IMR-90 (cell line): ENCODE measurements around the gene EPO. TPM values are rescaled to one million over a fixed set of nuclear protein-coding genes. Genes with fewer than 3 reads are reported as not detected.
A peak's percentile ranks its signal among the peaks of the same experiment; 100 is the strongest.

Experiments used
- ATAC-seq: fragments of 200-7000 bp; cut with Tn5 transposase; 2 replicates; pipeline ENCODE4 v1.9.1; 2020; ENCODE audit warnings: low read depth, mild to moderate bottlenecking, moderate library complexity
- BruUV-seq: library from RNA; stranded (reverse); fragments of 400-500 nt; replicated peaks from 2 replicates; lab custom pipeline; 2021; lab: Mats Ljungman, UMichigan
- CTCF ChIA-PET: fragments of 300-600 bp; formaldehyde crosslinking; extraction: SDS; loops from one replicate; lab custom pipeline; 2021; ENCODE audit warnings: antibody characterized with exemption; lab: Yijun Ruan, JAX
- POLR2A ChIA-PET: fragments of 300-600 bp; sonication (Branson Sonifier 250); formaldehyde crosslinking; loops from one replicate; lab custom pipeline; 2022; ENCODE audit warnings: antibody characterized with exemption; ENCODE audit not compliant: unreplicated experiment; lab: Charles Lee
- DNase-seq: peaks from one replicate; pipeline ENCODE4 v3.0.0; 2013
- H2AFZ ChIP-seq: replicated peaks from 2 replicates; pipeline ENCODE3; 2013; ENCODE audit warnings: low read length, mild to moderate bottlenecking; ENCODE audit not compliant: poor library complexity
- H2AK5ac ChIP-seq: 2 replicates; pipeline ENCODE4 v1.6.1; 2013; ENCODE audit warnings: low read depth, low read length, inconsistent platforms
- H2AK9ac ChIP-seq: replicated peaks from 2 replicates; pipeline ENCODE3; 2013; ENCODE audit warnings: mild to moderate bottlenecking, low read depth, low read length, moderate library complexity; ENCODE audit not compliant: poor library complexity
- H2BK120ac ChIP-seq: 2 replicates; pipeline ENCODE4 v1.6.1; 2013; ENCODE audit warnings: low read depth, low read length, inconsistent platforms
- H2BK15ac ChIP-seq: 3 replicates; pipeline ENCODE4 v1.6.1; 2013; ENCODE audit warnings: low read depth, low read length, inconsistent platforms
- H2BK20ac ChIP-seq: 2 replicates; pipeline ENCODE4 v1.6.1; 2013; ENCODE audit warnings: low read depth, mild to moderate bottlenecking, inconsistent platforms, low read length, moderate library complexity
- H2BK5ac ChIP-seq: 2 replicates; pipeline ENCODE4 v1.6.1; 2013; ENCODE audit warnings: mild to moderate bottlenecking, low read depth, low read length, inconsistent platforms; ENCODE audit not compliant: poor library complexity, severe bottlenecking
- H3K14ac ChIP-seq: replicated peaks from 2 replicates; pipeline ENCODE4 v1.6.1; 2013; ENCODE audit warnings: low read depth, low read length, inconsistent platforms
- H3K18ac ChIP-seq: 2 replicates; pipeline ENCODE4 v1.6.1; 2013; ENCODE audit warnings: low read depth, low read length, control low read depth
- H3K23ac ChIP-seq: 2 replicates; pipeline ENCODE4 v1.6.1; 2013; ENCODE audit warnings: low read depth, low read length, inconsistent platforms
- H3K27ac ChIP-seq: 2 replicates; pipeline ENCODE4 v1.5.1; 2013; ENCODE audit warnings: mild to moderate bottlenecking, control low read depth, low read length; ENCODE audit not compliant: insufficient read depth
- H3K27me3 ChIP-seq: 2 replicates; pipeline ENCODE4 v1.6.1; 2013; ENCODE audit warnings: low read length; ENCODE audit not compliant: control insufficient read depth, insufficient read depth
- H3K36me3 ChIP-seq: 2 replicates; pipeline ENCODE4 v1.6.1; 2013; ENCODE audit warnings: low read length, mixed read lengths; ENCODE audit not compliant: control insufficient read depth, insufficient read depth
- H3K4ac ChIP-seq: 2 replicates; pipeline ENCODE4 v1.6.1; 2013; ENCODE audit warnings: low read depth, low read length, inconsistent platforms
- H3K4me1 ChIP-seq: 2 replicates; pipeline ENCODE4 v1.6.1; 2013; ENCODE audit warnings: low read length, mixed read lengths; ENCODE audit not compliant: control insufficient read depth, insufficient read depth
- H3K4me2 ChIP-seq: 2 replicates; pipeline ENCODE4 v1.6.1; 2013; ENCODE audit warnings: low read depth, mild to moderate bottlenecking, control low read depth, low read length, moderate library complexity
- H3K4me3 ChIP-seq: 2 replicates; pipeline ENCODE4 v1.5.1; 2013; ENCODE audit warnings: low read depth, mild to moderate bottlenecking, control low read depth, low read length, moderate library complexity; ENCODE audit not compliant: insufficient read depth
- H3K56ac ChIP-seq: 2 replicates; pipeline ENCODE4 v1.6.1; 2013; ENCODE audit warnings: low read length, inconsistent platforms; ENCODE audit not compliant: insufficient read depth; ENCODE audit errors: extremely low read depth
- H3K79me1 ChIP-seq, 2 experiments: 2 replicates each; pipeline ENCODE4 v1.6.1; 2013; ENCODE audit warnings: low read length in 2 of 2, inconsistent platforms in 1 of 2, low read depth in 1 of 2
- H3K9ac ChIP-seq: 2 replicates; pipeline ENCODE4 v1.6.1; 2013; ENCODE audit warnings: low read depth, low read length, control low read depth
- H3K9me1 ChIP-seq: 2 replicates; pipeline ENCODE4 v1.6.1; 2013; ENCODE audit warnings: low read length, inconsistent platforms; ENCODE audit not compliant: insufficient read depth
- H3K9me3 ChIP-seq: 2 replicates; pipeline ENCODE4 v1.6.1; 2013; ENCODE audit warnings: low read length; ENCODE audit not compliant: control insufficient read depth, insufficient read depth
- H4K20me1 ChIP-seq: 2 replicates; pipeline ENCODE4 v1.6.1; 2013; ENCODE audit warnings: low read length, inconsistent platforms; ENCODE audit not compliant: insufficient read depth
- H4K5ac ChIP-seq: 2 replicates; pipeline ENCODE4 v1.6.1; 2013; ENCODE audit warnings: mild to moderate bottlenecking, low read depth, low read length, control low read depth
- H4K8ac ChIP-seq, 2 experiments: 2 replicates each; pipeline ENCODE4 v1.6.1; 2013; ENCODE audit warnings: low read depth in 2 of 2, low read length in 2 of 2, control low read depth in 1 of 2, inconsistent platforms in 1 of 2
- H4K91ac ChIP-seq: 2 replicates; pipeline ENCODE4 v1.6.1; 2013; ENCODE audit warnings: low read depth, low read length, inconsistent platforms; ENCODE audit not compliant: insufficient read depth
- BHLHE40 ChIP-seq: fragments of 150-350 bp; IDR thresholded peaks from 2 replicates; pipeline ENCODE4 v1.6.1; 2016; ENCODE audit warnings: mild to moderate bottlenecking, low read depth, low read length
- CHD1 ChIP-seq: IDR thresholded peaks from 2 replicates; pipeline ENCODE4 v1.6.1; 2012; ENCODE audit warnings: low read depth, low read length, improper control_type of control experiment
- CTCF ChIP-seq: conservative IDR thresholded peaks from 2 replicates; pipeline ENCODE4 v1.5.1; 2012; ENCODE audit warnings: mild to moderate bottlenecking, low read depth, low read length, improper control_type of control experiment
- FOS ChIP-seq: fragments of 150-350 bp; IDR thresholded peaks from 2 replicates; pipeline ENCODE4 v1.6.1; 2016; ENCODE audit warnings: low read depth, low read length
- MAFK ChIP-seq: IDR thresholded peaks from 2 replicates; pipeline ENCODE4 v1.6.1; 2012; ENCODE audit warnings: low read depth, low read length, improper control_type of control experiment
- MAZ ChIP-seq: IDR thresholded peaks from 2 replicates; pipeline ENCODE4 v1.6.1; 2012; ENCODE audit warnings: low read depth, mild to moderate bottlenecking, low read length, improper control_type of control experiment, moderate library complexity, borderline replicate concordance
- NFE2L2 ChIP-seq: fragments of 150-350 bp; IDR thresholded peaks from 2 replicates; pipeline ENCODE4 v1.6.1; 2016; ENCODE audit warnings: low read depth, mild to moderate bottlenecking, low read length
- POLR2A ChIP-seq: IDR thresholded peaks from 2 replicates; pipeline ENCODE4 v1.6.1; 2012; ENCODE audit warnings: mild to moderate bottlenecking, low read depth, low read length
- RAD21 ChIP-seq: IDR thresholded peaks from 2 replicates; pipeline ENCODE4 v1.6.1; 2012; ENCODE audit warnings: low read length, improper control_type of control experiment
- RFX5 ChIP-seq: IDR thresholded peaks from 2 replicates; pipeline ENCODE4 v1.8.0; 2012; ENCODE audit warnings: low read depth, mild to moderate bottlenecking, low read length, moderate library complexity
- SMC3 ChIP-seq: fragments of 150-350 bp; IDR thresholded peaks from 2 replicates; pipeline ENCODE4 v1.6.1; 2016; ENCODE audit warnings: low read depth, mild to moderate bottlenecking, antibody characterized with exemption, low read length, moderate library complexity
- WGBS, 2 experiments: methylation state at CpG; one replicate each; pipeline versions ENCODE4 v1.1.5 to v1.1.7; 2013; ENCODE audit warnings: missing lambda C conversion rate in 2 of 2; ENCODE audit not compliant: insufficient read length in 1 of 2; ENCODE audit errors: extremely low coverage in 2 of 2; 5-methylcytosine and 5-hydroxymethylcytosine counted together
- dilution Hi-C: fragments of 300-500 bp; cut with HindIII; formaldehyde crosslinking; loops from one replicate; pipeline ENCODE4 v1.14.3; 2018; ENCODE audit warnings: low sequenced_read_pairs; ENCODE audit not compliant: unreplicated experiment
- in situ Hi-C: fragments of 300-500 bp; cut with MboI; formaldehyde crosslinking; loops from 3 replicates; pipeline ENCODE4 v1.14.3; 2019; ENCODE audit warnings: low sequenced_read_pairs, inconsistent platforms, mixed read lengths
- intact Hi-C: fragments of 100-400 bp; cut with micrococcal nuclease; formaldehyde crosslinking; loops from 2 replicates; pipeline ENCODE4 v1.10.0; 2022
- polyA plus RNA-seq, 3 experiments: library from polyadenylated mRNA; depleted of rRNA; stranded (reverse); fragments of >200 nt; gene quantifications; 2 replicates each; pipeline ENCODE4 v1.2.3, GENCODE V29; 2012; ENCODE audit warnings: low replicate concordance in 1 of 3
- total RNA-seq: library from RNA; depleted of rRNA; stranded (reverse); fragments of >200 nt; gene quantifications from 2 replicates; pipeline ENCODE4 v1.2.3, GENCODE V29; 2012
- TF ChIP-seq, protein P1 (sequence below): fragments of 150-350 bp; IDR thresholded peaks from 2 replicates; pipeline ENCODE4 v1.6.1; 2016; ENCODE audit warnings: low read depth, mild to moderate bottlenecking, low read length, moderate library complexity, borderline replicate concordance
- TF ChIP-seq, protein P2 (sequence below): fragments of 150-350 bp; IDR thresholded peaks from 2 replicates; pipeline ENCODE4 v1.6.1; 2017; ENCODE audit warnings: mild to moderate bottlenecking, antibody characterized with exemption, low read length, low read depth

Gene EPO
- total and polyA plus RNA-seq, 2 of the 4 experiments (the other 2 are of a cell fraction), result not detected

GRCh38 chr7:100675105-100675451, 45.2 kb upstream of the EPO start:
- Histone ChIP-seq H2AK9ac (peak overlapping the region; percentile 97), H3K18ac (no peak overlapping the region), H2BK15ac (no peak overlapping the region), H3K23ac (no peak overlapping the region), H4K91ac (no peak overlapping the region), H3K27me3 (no peaks in the 10 kb centered on the region), H4K20me1 (peaks cover 42% of the 10 kb centered on the region), H4K8ac (no peak overlapping the region), H3K27ac (peak overlapping the region; percentile 97), H3K36me3 (peaks cover 33% of the 10 kb centered on the region), H3K4me3 (peak overlapping the region; percentile 85), H2AK5ac (peak overlapping the region; percentile 58), H3K14ac (no peak overlapping the region), H4K5ac (no peak overlapping the region), H3K56ac (no peak overlapping the region), H2BK20ac (no peak overlapping the region), H3K4me2 (peak overlapping the region; percentile 98; the same call in 1 of the 2 replicates), H3K9me1 (no peaks in the 10 kb centered on the region), H3K4me1 (peaks cover 4% of the 10 kb centered on the region; the same call in 1 of the 2 replicates), H3K9ac (peak overlapping the region; percentile 90), H2AFZ (no peak overlapping the region), H3K79me1 (peaks cover 13 to 38% of the 10 kb centered on the region in 2 experiments), H3K9me3 (no peaks in the 10 kb centered on the region), H3K4ac (no peak overlapping the region), H2BK5ac (peak overlapping the region; percentile 90), H2BK120ac (no peak overlapping the region)
- TF ChIP-seq, protein P1, sequence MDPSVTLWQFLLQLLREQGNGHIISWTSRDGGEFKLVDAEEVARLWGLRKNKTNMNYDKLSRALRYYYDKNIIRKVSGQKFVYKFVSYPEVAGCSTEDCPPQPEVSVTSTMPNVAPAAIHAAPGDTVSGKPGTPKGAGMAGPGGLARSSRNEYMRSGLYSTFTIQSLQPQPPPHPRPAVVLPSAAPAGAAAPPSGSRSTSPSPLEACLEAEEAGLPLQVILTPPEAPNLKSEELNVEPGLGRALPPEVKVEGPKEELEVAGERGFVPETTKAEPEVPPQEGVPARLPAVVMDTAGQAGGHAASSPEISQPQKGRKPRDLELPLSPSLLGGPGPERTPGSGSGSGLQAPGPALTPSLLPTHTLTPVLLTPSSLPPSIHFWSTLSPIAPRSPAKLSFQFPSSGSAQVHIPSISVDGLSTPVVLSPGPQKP, result no peak
- TF ChIP-seq CHD1 (no peak), MAFK (no peak), CTCF (no peak), RAD21 (no peak), MAZ (no peak), BHLHE40 (no peak), NFE2L2 (no peak), SMC3 (no peak), RFX5 (no peak), POLR2A (no peak), FOS (no peak)
- TF ChIP-seq, protein P2, sequence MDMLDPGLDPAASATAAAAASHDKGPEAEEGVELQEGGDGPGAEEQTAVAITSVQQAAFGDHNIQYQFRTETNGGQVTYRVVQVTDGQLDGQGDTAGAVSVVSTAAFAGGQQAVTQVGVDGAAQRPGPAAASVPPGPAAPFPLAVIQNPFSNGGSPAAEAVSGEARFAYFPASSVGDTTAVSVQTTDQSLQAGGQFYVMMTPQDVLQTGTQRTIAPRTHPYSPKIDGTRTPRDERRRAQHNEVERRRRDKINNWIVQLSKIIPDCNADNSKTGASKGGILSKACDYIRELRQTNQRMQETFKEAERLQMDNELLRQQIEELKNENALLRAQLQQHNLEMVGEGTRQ, result no peak
- no peak for DNase-seq
- WGBS, 2 experiments, result 0% methylated on average over 29 of the region's 46 CpGs; no CpG with 5 or more reads in 1 of the 2 experiments
- dilution Hi-C loops, result no loop called here
- intact Hi-C loops, result no loop called here
- in situ Hi-C loops, result loop anchor here (10.0 kb wide), 1 partner anchor 200 kb away; the partner anchor contains the start of gene TSC22D4
- BruUV-seq, result no TSS peak
- peak; percentile 0; the same call in 1 of the 2 replicates for ATAC-seq
- ChIA-PET CTCF (no interaction called here), POLR2A (interaction anchor here (0.7 kb wide), 1 partner anchor 31 kb away, joined by 3 read pairs; no protein-coding TSS in a partner anchor)
